AG09319 (cell line): ENCODE results near the gene BORCS5.

Source experiments
- DNase-seq: peaks from one replicate; pipeline ENCODE4 v3.0.0-alpha.2; 2010; ENCODE audit warnings: low read depth; ENCODE audit errors: extremely low read depth
- CTCF ChIP-seq: IDR thresholded peaks from 2 replicates; pipeline ENCODE4 v1.5.1; 2011; ENCODE audit warnings: low read depth, mild to moderate bottlenecking, inconsistent platforms, low read length, moderate library complexity

The BORCS5 gene

GRCh38 chr12:12427568-12427967, 70.7 kb downstream of the BORCS5 start:
- no peak for TF ChIP-seq CTCF

GRCh38 chr12:12428047-12428446, 71.2 kb downstream of the BORCS5 start:
- TF ChIP-seq CTCF, result no peak
- no peak for DNase-seq

More at GRCh38 chr12:12427568-12427967, 70.7 kb downstream of the BORCS5 start:
- no peak for DNase-seq

DNA sequence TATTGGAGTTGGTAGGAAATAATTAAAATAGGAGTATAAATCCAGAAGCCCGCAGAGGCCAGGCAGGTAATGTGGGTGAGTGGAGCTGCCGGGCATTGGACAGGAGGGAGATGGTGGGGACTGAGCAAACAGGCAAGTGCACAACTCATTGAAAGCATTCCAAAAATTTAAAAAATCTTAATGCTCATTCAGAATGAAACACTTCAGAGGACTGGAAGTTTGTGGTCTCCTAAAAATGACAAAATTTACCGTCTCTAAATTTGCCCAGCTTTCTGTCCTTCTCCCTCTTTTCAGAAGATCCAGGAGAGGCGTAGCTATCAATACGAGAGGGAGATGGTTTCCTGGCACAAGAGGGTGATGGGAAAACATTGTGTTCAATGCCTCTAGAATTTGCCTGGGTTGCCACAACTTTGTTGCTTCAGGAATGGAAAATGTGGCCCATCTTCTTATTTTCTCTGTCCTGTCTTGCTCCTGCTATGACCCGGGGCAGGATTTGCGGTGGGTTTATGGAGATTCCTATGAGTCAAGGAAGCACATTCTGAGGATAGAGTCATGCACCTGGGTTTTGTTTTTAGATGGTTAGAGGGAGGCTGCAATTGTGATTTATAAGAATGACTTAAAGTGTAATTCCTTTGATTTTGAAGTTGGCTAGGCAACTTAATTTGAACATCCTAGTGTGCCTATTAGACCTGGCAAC, 72.2 kb downstream of the BORCS5 start:
- DNase-seq, result no peak
- TF ChIP-seq CTCF, result no peak

DNA sequence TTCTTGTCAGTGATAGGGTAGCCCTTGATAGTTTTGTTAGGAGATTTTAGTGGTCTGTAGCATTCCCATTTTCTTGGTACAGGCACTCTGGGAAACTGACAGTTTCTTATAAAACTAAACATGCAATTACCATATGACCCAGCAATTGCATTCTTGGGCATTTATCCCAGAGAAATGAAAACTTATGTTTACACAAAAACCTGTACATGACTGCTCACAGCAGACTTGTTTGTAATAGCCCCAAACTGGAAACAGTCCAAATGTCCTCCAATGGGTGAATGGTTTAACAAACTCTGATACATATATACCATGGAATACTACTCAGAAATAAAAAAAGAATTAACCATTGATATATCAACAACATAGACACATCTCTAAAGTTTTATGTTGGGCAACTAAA, 75.5 kb downstream of the BORCS5 start:
- TF ChIP-seq CTCF, result no peak

DNA sequence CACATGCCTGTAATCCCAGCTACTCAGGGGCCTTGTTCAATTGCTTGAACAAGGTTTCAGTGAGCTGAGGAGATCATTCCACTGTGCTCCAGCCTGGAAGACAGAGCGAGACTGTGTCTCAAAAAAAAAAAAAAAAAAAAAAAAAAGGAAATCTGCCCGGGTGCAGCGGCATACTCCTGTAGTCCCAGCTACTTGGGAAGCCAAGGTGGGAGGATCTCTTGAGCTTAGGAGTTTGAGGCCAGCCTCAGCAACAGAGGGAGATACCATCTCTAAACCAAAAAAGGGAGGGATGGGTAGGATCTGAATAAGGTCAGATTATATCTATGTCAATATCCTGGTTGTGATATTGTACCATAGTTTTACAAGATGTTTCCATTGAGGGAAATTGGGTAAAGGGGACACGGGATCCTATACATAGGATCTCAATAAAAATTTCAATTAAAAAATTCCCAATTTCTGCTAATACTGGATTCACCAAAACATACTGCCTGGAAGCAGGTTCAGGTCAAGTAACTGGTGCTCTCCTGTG, 76.4 kb downstream of the BORCS5 start:
- no peak for TF ChIP-seq CTCF
- DNase-seq, result no peak

More for the DNA sequence above, 75.5 kb downstream of the BORCS5 start:
- DNase-seq, result peak; percentile 75

DNA sequence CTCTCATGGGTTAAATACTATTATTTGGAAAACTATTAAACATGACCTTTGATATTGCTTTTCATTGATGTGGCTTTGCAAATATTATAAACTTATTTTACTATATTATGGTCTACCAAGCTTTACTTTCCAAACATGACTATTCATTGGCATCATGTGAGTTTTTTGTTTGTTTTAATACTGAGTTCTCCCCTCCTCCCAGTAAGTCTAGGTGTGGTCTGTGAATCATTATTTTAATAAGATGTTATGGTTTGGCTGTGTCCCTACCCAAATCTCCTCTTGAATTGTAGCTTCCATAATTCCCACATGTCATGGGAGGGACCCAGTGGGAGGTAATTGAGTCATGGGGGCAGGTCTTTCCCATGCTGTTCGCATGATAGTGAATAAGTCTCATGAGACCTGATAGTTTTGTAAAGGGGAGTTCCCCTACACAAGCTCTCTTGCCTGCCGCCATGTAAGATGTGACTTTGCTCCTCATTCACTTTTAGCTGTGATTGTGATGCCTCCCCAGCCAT, 80.0 kb downstream of the BORCS5 start:
- TF ChIP-seq CTCF, result no peak
- DNase-seq, result no peak

GRCh38 chr12:12439636-12440035, 82.8 kb downstream of the BORCS5 start:
- DNase-seq, result no peak
- no peak for TF ChIP-seq CTCF
